ENCODE data around the gene ZBTB12. TPM values are rescaled to one million over a fixed set of nuclear protein-coding genes. Genes with fewer than 3 reads are reported as not detected.

Gene ZBTB12
- total and polyA plus RNA-seq, 2 of the 4 experiments (the other 2 are of a cell fraction), result 2.0 to 8.5 TPM

- H2AFZ ChIP-seq (replicated peaks; ENCODE audit: low read length, poor library complexity), result no peak overlapping the region
- no peak overlapping the region for H3K23ac ChIP-seq (ENCODE audit: low read depth, low read length)
- ChIA-PET CTCF (no interaction called here), POLR2A (ENCODE audit: unreplicated experiment) (no interaction called here)
- no peak overlapping the region for H4K8ac ChIP-seq (ENCODE audit: low read depth in 2 of 2, low read length in 2 of 2)
- no peaks in the 10 kb centered on the region for H3K27me3 ChIP-seq (ENCODE audit: control insufficient read depth, insufficient read depth, low read length)
- H2AK9ac ChIP-seq (replicated peaks; ENCODE audit: low read depth, low read length, poor library complexity), result no peak overlapping the region
- no peak overlapping the region for H3K18ac ChIP-seq (ENCODE audit: low read depth, low read length)
- no TSS peak for BruUV-seq (replicated peaks)
- H3K9me1 ChIP-seq (ENCODE audit: insufficient read depth, low read length), result peaks cover 2% of the 10 kb centered on the region; the same call in 1 of the 2 replicates
- H3K9me3 ChIP-seq (ENCODE audit: control insufficient read depth, insufficient read depth, low read length), result no peaks in the 10 kb centered on the region
- TF ChIP-seq SMC3 (IDR thresholded peaks at IDR 0.05; ENCODE audit: low read depth, low read length) (no peak), RCOR1 (IDR thresholded peaks at IDR 0.05; ENCODE audit: insufficient replicate concordance, low read length) (no peak), ELK1 (IDR thresholded peaks at IDR 0.05; ENCODE audit: borderline replicate concordance, low read depth, low read length) (no peak), MXI1 (IDR thresholded peaks at IDR 0.05; ENCODE audit: borderline replicate concordance, low read depth, low read length) (no peak), BHLHE40 (IDR thresholded peaks at IDR 0.05; ENCODE audit: low read depth, low read length) (no peak), CEBPB (IDR thresholded peaks at IDR 0.05; ENCODE audit: low read depth, low read length) (no peak), MAZ (IDR thresholded peaks at IDR 0.05; ENCODE audit: borderline replicate concordance, low read depth, low read length) (no peak), NFE2L2 (IDR thresholded peaks at IDR 0.05; ENCODE audit: low read depth, low read length) (no peak), FOS (IDR thresholded peaks at IDR 0.05; ENCODE audit: low read depth, low read length) (no peak), MAFK (IDR thresholded peaks at IDR 0.05; ENCODE audit: low read depth, low read length) (no peak), RFX5 (IDR thresholded peaks at IDR 0.05; ENCODE audit: low read depth, low read length) (no peak), RAD21 (IDR thresholded peaks at IDR 0.05; ENCODE audit: low read length) (no peak), CHD1 (IDR thresholded peaks at IDR 0.05; ENCODE audit: low read depth, low read length) (no peak), USF2 (IDR thresholded peaks at IDR 0.05; ENCODE audit: low read depth, low read length) (no peak), CTCF (conservative IDR thresholded peaks at IDR 0.05; ENCODE audit: low read depth, low read length) (no peak), POLR2A (IDR thresholded peaks at IDR 0.05; ENCODE audit: low read depth, low read length) (no peak)
- no peak overlapping the region for H2BK20ac ChIP-seq (ENCODE audit: low read depth, low read length)
- H3K4ac ChIP-seq (ENCODE audit: low read depth, low read length), result no peak overlapping the region
- dilution Hi-C loops (cut with HindIII; ENCODE audit: low sequenced_read_pairs, unreplicated experiment), result no loop called here
- no peaks in the 10 kb centered on the region for H4K20me1 ChIP-seq (ENCODE audit: insufficient read depth, low read length)
- no peak overlapping the region for H3K27ac ChIP-seq (ENCODE audit: insufficient read depth, low read length)
- WGBS, 2 experiments (ENCODE audit: extremely low coverage in 2 of 2, insufficient read length in 1 of 2), result 100% methylated on average over 1 of the region's 13 CpGs; no CpG with 5 or more reads in 1 of the 2 experiments
- in situ Hi-C loops (cut with MboI; ENCODE audit: low sequenced_read_pairs), result no loop called here
- no peak overlapping the region for H3K14ac ChIP-seq (replicated peaks; ENCODE audit: low read depth, low read length)
- H3K56ac ChIP-seq (ENCODE audit: extremely low read depth, insufficient read depth, low read length), result no peak overlapping the region
- H3K9ac ChIP-seq (ENCODE audit: low read depth, low read length), result no peak overlapping the region
- H2BK5ac ChIP-seq (ENCODE audit: low read depth, low read length, poor library complexity, severe bottlenecking), result no peak overlapping the region
- H3K4me1 ChIP-seq (ENCODE audit: control insufficient read depth, insufficient read depth, low read length), result peaks cover 4% of the 10 kb centered on the region
- H3K4me3 ChIP-seq (ENCODE audit: insufficient read depth, low read depth, low read length), result no peak overlapping the region
- intact Hi-C loops (cut with micrococcal nuclease), result no loop called here
- ATAC-seq (ENCODE audit: low read depth), result no peak
- no peak overlapping the region for H3K4me2 ChIP-seq (ENCODE audit: low read depth, low read length)
- H3K36me3 ChIP-seq (ENCODE audit: control insufficient read depth, insufficient read depth, low read length), result peaks cover 23% of the 10 kb centered on the region
- peaks cover 7 to 20% of the 10 kb centered on the region in 2 experiments; a peak in 2 of 4 replicates for H3K79me1 ChIP-seq (ENCODE audit: low read depth in 1 of 2, low read length in 2 of 2)
- H4K91ac ChIP-seq (ENCODE audit: insufficient read depth, low read depth, low read length), result no peak overlapping the region
- no peak overlapping the region for H4K5ac ChIP-seq (ENCODE audit: low read depth, low read length)
- no peak overlapping the region for H2BK120ac ChIP-seq (ENCODE audit: low read depth, low read length)
- DNase-seq, result no peak
- no peak overlapping the region for H2AK5ac ChIP-seq (ENCODE audit: low read depth, low read length)
- no peak overlapping the region for H2BK15ac ChIP-seq (ENCODE audit: low read depth, low read length)
Observed at GRCh38 chr6:31860349-31860748, 41.5 kb downstream of the ZBTB12 start.

Measured in IMR-90 (cell line).